HTERT RPE-1 (cell line): ENCODE results near the gene MX2.
"Not testable (repeated sequence)": the region's sequence is repeated elsewhere in the genome, so short reads cannot be mapped to it uniquely, and the experiment has no call there.

Source experiments
- in situ Hi-C: fragments of 300-500 bp; cut with MboI; formaldehyde crosslinking; loops from 4 replicates; pipeline ENCODE4 v1.14.3; 2020; ENCODE audit warnings: low sequenced_read_pairs

The MX2 gene

GRCh38 chr21:41410767-41411448 lies 49.1 kb downstream of the MX2 start:
- in situ Hi-C loops = no loop called here

GRCh38 chr21:41411449-41412089 lies 49.7 kb downstream of the MX2 start:
- in situ Hi-C loops = no loop called here

- in situ Hi-C loops = not testable (repeated sequence)
These were observed 55.7 kb downstream of the MX2 start for GRCh38 chr21:41417505-41417904.

- in situ Hi-C loops = no loop called here
These were observed 56.6 kb downstream of the MX2 start for GRCh38 chr21:41418393-41418792.

GRCh38 chr21:41418956-41419680 lies 57.3 kb downstream of the MX2 start:
- in situ Hi-C loops = no loop called here

- in situ Hi-C loops = no loop called here
These were observed 58.4 kb downstream of the MX2 start for GRCh38 chr21:41419921-41420862.

GRCh38 chr21:41420998-41421397 lies 59.2 kb downstream of the MX2 start:
- in situ Hi-C loops = not testable (repeated sequence)

GRCh38 chr21:41422546-41423304 lies 60.9 kb downstream of the MX2 start:
- in situ Hi-C loops = no loop called here

- in situ Hi-C loops = not testable (repeated sequence)
These were observed 61.4 kb downstream of the MX2 start for GRCh38 chr21:41423305-41423636.

GRCh38 chr21:41425588-41425953 lies 63.7 kb downstream of the MX2 start:
- in situ Hi-C loops = no loop called here

GRCh38 chr21:41425954-41426675 lies 64.3 kb downstream of the MX2 start, which contains the start of gene MX1:
Gene MX1 (plus strand): TSS chr21:41426239. CDS start chr21:41432071, 5,832 bp downstream.
- in situ Hi-C loops = no loop called here

- in situ Hi-C loops = no loop called here
These were observed 65.0 kb downstream of the MX2 start for GRCh38 chr21:41426676-41427404.

- in situ Hi-C loops = no loop called here
These were observed 65.7 kb downstream of the MX2 start for GRCh38 chr21:41427556-41427955.

GRCh38 chr21:41428311-41428710 lies 66.5 kb downstream of the MX2 start:
- in situ Hi-C loops = no loop called here

GRCh38 chr21:41428847-41429246 lies 67.0 kb downstream of the MX2 start:
- in situ Hi-C loops = no loop called here

GRCh38 chr21:41429305-41429704 lies 67.5 kb downstream of the MX2 start:
- in situ Hi-C loops = no loop called here

GRCh38 chr21:41429925-41430491 lies 68.2 kb downstream of the MX2 start:
- in situ Hi-C loops = no loop called here

GRCh38 chr21:41431788-41432548 lies 70.1 kb downstream of the MX2 start:
- in situ Hi-C loops = no loop called here
